Measurements from ENCODE around the gene HOXD4.

HOXD4 gene

DNA sequence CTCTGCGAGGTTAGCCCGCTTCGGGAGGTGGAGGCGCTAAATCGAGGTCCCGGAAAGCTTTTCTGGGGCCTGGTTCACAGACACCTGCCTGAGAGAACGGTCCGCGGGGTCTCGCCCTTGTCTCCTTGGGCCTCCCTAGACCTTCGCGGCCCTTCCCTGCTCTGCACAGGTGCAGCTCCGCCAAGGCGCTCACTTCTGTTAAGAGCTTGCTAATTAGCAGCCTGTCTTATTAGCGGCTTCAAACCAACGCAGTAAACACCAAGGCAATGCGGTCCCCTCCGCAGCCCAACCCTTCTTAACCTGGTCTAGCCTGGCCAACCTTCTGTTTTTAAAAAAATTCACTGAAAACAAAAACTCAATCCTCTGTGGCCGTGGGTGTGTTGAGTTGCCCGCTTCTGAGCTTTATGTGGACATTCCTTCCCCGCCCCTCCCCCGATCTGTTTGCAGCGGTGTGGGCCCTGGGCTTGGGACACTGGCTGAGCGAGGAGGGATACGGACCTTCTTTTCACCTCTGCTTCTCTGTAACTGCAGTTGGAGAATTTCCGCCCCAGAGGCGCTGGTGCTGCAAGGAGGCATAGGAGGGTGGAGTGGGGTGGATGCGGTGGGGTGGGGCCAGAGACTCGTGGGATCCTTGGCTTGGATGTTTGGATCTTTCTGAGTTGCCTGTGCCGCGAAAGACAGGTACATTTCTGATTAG lies 3.4 kb upstream of the HOXD4 start:
- no peak for DNase-seq
- H3K27ac ChIP-seq: no peak overlapping the region
- in situ Hi-C loops (cut with HindIII; ENCODE audit: low pct_ligation_motif_present, low sequenced_read_pairs): loop anchor here (25.0 kb wide), 1 partner anchor 489 kb away; no protein-coding TSS in a partner anchor
- peaks cover 80% of the 10 kb centered on the region for H3K27me3 ChIP-seq (replicated peaks)
- no peaks in the 10 kb centered on the region for H3K36me3 ChIP-seq (replicated peaks)
- H3K4me3 ChIP-seq (ENCODE audit: low read depth, low read length): no peak overlapping the region
- TF ChIP-seq CTCF (IDR thresholded peaks at IDR 0.05; ENCODE audit: low read depth, low read length, missing control alignments): no peak

- peaks cover 89% of the 10 kb centered on the region for H3K27me3 ChIP-seq (replicated peaks)
- H3K4me3 ChIP-seq (ENCODE audit: low read depth, low read length): no peak overlapping the region
Measured at GRCh38 chr2:176148751-176149421, 2.5 kb upstream of the HOXD4 start.

DNA sequence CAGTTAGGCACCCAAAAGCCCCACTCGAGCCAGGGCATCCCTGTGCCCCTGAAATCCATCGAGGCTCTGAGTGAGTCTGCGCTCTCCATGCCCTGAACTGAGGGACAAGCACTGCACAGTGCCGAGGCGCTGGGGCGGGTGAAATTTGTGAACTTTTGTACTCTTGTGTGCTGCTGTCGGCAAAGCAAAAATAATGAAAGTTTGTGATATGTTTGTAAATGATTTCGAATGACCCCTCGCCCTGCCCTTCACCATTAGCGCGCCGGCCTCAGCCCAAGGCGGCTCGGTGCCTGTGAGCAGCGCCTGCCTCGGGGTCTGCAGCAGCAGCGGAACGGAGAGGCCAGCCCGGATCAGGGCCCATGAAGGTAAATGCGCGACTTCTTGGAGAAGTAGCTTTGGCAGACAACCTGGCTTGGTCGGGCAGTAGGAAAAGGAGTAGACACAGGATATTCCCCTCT lies 1.8 kb upstream of the HOXD4 start:
- Histone ChIP-seq H3K27ac (no peak overlapping the region), H3K27me3 (replicated peaks) (peaks cover 93% of the 10 kb centered on the region), H3K36me3 (replicated peaks) (no peaks in the 10 kb centered on the region), H3K4me3 (ENCODE audit: low read depth, low read length) (no peak overlapping the region)
- in situ Hi-C loops (cut with HindIII; ENCODE audit: low pct_ligation_motif_present, low sequenced_read_pairs): loop anchor here (25.0 kb wide), 1 partner anchor 488 kb away; no protein-coding TSS in a partner anchor
- DNase-seq: no peak
- TF ChIP-seq CTCF (IDR thresholded peaks at IDR 0.05; ENCODE audit: low read depth, low read length, missing control alignments): no peak

More at GRCh38 chr2:176148751-176149421, 2.5 kb upstream of the HOXD4 start:
- TF ChIP-seq CTCF (IDR thresholded peaks at IDR 0.05; ENCODE audit: low read depth, low read length, missing control alignments): no peak
- H3K36me3 ChIP-seq (replicated peaks): no peaks in the 10 kb centered on the region
- in situ Hi-C loops (cut with HindIII; ENCODE audit: low pct_ligation_motif_present, low sequenced_read_pairs): loop anchor here (25.0 kb wide), 1 partner anchor 488 kb away; no protein-coding TSS in a partner anchor
- H3K27ac ChIP-seq: no peak overlapping the region
- DNase-seq: no peak

DNA sequence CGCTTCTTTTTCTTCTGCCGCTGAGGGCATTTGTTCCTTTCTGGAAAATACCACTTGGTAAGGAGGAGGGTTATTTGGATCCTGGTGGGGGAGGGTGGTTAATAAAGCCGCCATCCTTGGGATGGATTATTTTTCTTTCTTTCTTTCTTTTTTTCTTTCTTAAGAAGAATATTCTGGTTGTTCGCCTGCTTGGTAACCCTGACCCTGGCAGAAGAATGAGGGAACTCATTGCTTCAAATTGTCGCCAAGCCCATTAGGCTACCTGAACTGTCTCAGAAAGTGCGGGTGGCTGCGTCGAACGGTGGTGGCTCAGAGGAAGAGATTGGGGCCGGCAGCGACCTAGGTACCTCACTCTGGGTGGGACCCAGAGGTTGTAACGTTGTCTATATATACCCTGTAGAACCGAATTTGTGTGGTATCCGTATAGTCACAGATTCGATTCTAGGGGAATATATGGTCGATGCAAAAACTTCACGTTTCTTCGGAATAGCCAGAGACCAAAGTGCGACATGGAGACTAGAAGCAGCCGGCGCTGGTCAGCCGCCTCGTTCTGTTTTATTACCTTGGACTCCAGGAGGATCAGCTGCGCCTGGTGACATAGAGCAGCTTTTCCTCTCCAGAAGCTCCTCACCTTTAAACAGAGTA lies 1.3 kb upstream of the HOXD4 start:
- in situ Hi-C loops (cut with HindIII; ENCODE audit: low pct_ligation_motif_present, low sequenced_read_pairs): loop anchor here (25.0 kb wide), 1 partner anchor 487 kb away; no protein-coding TSS in a partner anchor
- DNase-seq: no peak
- Histone ChIP-seq H3K27ac (no peak overlapping the region), H3K27me3 (replicated peaks) (peaks cover 93% of the 10 kb centered on the region), H3K36me3 (replicated peaks) (no peaks in the 10 kb centered on the region), H3K4me3 (ENCODE audit: low read depth, low read length) (no peak overlapping the region)
- no peak for TF ChIP-seq CTCF (IDR thresholded peaks at IDR 0.05; ENCODE audit: low read depth, low read length, missing control alignments)

DNA sequence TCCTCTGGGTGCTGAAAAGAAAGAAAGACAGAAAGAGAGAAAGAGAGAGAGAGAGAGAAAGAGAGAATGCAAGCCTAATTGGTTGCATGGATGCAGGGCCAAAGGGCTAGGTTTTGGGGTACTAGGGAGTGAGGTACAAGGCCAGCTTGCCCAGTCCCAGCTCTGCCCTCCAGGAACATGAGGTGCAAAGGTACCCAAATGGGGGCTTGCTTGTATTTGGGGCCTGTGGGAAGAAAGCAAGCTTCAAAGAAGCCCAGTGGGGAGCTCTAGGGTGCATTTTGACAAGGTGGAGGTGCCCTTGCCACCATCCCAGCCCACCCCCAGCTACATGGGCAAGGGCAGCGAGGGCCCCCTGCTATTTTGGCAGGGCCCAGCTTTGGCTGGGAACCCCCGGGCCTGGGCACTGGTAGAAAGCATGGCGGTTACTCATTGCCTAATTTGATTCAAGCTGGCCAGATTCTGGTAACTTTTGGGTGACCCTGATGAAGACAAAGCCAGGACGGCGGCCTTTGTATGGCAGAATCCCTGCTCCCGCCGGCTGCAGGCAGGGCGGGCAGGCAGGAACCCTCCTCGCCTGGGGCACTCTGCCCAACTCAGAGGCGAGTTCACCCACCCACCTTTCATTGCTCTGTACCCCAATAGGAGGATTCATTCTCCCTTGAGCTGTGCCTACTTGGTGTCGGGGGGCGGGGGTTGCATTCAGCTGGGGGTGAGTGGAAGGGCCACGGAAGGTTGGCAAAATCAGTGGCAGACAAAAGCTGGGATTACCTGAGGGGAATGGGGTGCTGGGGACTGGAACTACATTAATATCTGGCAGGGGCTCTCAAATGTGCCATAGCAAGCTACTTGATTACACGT lies 537 bp upstream of the HOXD4 start:
- in situ Hi-C loops (cut with HindIII; ENCODE audit: low pct_ligation_motif_present, low sequenced_read_pairs): no loop called here
- Histone ChIP-seq H3K4me3 (ENCODE audit: low read depth, low read length) (no peak overlapping the region), H3K27me3 (replicated peaks) (peaks cover 93% of the 10 kb centered on the region), H3K27ac (no peak overlapping the region), H3K36me3 (replicated peaks) (no peaks in the 10 kb centered on the region)
- no peak for DNase-seq
- no peak for TF ChIP-seq CTCF (IDR thresholded peaks at IDR 0.05; ENCODE audit: low read depth, low read length, missing control alignments)
